Measurements from ENCODE around the gene ZSCAN1. TPM values are rescaled to one million over a fixed set of nuclear protein-coding genes. Genes with fewer than 3 reads are reported as not detected.
"Not testable (repeated sequence)": the region's sequence is repeated elsewhere in the genome, so short reads cannot be mapped to it uniquely, and the experiment has no call there.

The ZSCAN1 gene, protein sequence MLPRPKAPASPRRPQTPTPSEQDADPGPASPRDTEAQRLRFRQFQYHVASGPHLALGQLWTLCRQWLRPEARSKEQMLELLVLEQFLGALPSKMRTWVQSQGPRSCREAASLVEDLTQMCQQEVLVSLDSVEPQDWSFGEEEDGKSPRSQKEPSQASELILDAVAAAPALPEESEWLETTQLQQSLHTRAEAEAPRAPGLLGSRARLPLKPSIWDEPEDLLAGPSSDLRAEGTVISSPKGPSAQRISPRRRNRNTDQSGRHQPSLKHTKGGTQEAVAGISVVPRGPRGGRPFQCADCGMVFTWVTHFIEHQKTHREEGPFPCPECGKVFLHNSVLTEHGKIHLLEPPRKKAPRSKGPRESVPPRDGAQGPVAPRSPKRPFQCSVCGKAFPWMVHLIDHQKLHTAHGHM
- 1 to 10 TPM; 2.5 to 7.9 (median 5.8) TPM for polyA plus RNA-seq (ENCODE audit: insufficient read length in 4 of 4)

- DNase-seq (ENCODE audit: low read depth in 4 of 4, low spot score in 2 of 4): peak; percentile 63 to 91 (median 86)
These were observed at the start of gene ZSCAN1 for GRCh38 chr19:58033741-58034476. TSS of gene ZSCAN1 (plus strand) at chr19:58034025. CDS start at chr19:58037837, 3,812 bp downstream.

GRCh38 chr19:57992841-57993240 is 41.0 kb upstream of the ZSCAN1 start:
- no peak for DNase-seq (ENCODE audit: low read depth in 4 of 4, low spot score in 2 of 4)

GRCh38 chr19:58000677-58001076 is 33.1 kb upstream of the ZSCAN1 start:
- DNase-seq (ENCODE audit: low read depth in 4 of 4, low spot score in 2 of 4): no peak

DNA sequence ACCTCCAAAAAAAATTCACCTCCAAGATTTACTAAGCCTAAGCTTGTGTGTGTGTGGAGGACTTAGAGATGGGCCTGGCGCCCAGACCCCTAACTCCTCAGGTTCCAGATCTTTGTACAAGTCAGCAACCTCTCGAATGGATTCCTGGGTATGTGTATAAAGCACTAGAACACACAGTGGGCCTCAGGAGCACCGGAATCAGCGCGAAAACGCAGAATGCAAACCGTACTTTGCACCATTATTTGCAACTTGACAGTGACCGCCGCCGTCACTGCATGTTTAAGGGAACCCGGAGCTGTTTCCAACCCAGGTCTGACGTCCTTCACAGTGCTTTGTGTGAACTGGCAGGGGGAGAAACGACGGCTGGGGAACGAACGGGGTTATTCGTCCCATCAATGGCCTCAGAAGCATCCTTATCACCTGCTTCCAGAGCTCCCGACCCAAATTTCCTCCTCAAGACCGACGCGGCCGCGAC is 31.9 kb upstream of the ZSCAN1 start:
- DNase-seq (ENCODE audit: low read depth in 4 of 4, low spot score in 2 of 4): peak; percentile 23 to 34 (median 28)

- peak; percentile 69 to 80 (median 75) for DNase-seq (ENCODE audit: low read depth in 4 of 4, low spot score in 2 of 4)
These were observed 31.2 kb upstream of the ZSCAN1 start, which contains the start of gene ZNF606 for GRCh38 chr19:58002384-58003173. TSS of gene ZNF606 (minus strand) at chr19:58002820. CDS start at chr19:58001319, 1,501 bp downstream.

DNA sequence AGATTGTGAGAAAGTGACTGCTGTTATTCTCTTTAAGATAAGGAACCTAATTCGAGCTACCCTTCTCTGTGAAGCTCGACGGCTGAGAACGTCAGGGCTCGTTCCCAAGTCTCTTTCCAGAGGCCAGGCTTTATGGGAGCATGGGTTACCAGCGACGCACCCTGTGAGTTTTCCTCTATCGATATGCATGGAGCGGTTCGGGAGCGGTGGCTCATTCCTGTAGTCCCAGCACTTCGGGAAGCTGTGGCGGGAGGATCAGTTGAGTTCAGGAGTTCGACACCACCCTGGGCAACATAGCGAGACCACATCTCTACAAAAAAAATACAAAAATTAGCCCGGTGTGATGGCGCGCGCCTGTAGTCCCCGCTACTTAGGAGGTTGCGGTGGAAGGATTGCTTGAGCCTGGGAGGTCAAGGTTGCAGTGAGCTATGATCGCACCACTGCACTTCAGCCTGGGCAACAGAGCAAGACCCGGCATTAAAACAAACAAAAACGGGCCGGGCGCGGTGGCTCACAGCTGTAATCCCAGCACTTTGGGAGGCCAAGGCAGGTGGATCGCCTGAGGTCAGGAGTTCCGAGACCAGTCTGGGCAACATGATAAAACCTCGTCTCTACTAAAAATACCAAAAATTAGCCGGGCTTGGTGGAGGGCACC is 30.5 kb upstream of the ZSCAN1 start:
- no peak for DNase-seq (ENCODE audit: low read depth in 4 of 4, low spot score in 2 of 4)

DNA sequence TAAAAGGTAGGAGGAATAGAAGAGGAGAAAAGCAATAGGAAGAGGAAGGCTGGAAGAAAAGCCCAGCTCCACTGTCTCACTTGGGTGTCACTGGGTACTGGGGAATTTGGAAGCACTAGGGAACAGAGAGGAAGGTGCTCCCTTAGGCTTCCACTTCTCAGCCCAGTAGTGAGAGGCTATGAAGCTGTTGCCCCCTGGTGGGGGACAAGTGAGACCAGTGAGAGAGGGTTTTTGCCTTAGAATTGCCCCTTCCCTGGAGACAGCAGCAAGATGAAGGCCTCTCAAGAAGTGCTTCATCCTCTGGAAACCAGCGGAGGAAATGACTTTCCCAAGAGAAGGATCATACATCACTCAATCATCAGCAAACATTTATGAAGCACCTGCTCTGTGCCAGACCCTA is 26.5 kb upstream of the ZSCAN1 start:
- no peak for DNase-seq (ENCODE audit: low read depth in 4 of 4, low spot score in 2 of 4)

GRCh38 chr19:58008877-58009276 is 24.9 kb upstream of the ZSCAN1 start:
- not testable (repeated sequence) for DNase-seq (ENCODE audit: low read depth in 4 of 4, low spot score in 2 of 4)

- DNase-seq (ENCODE audit: low read depth in 4 of 4, low spot score in 2 of 4): peak in 1 of 4 donors; percentile 13
These were observed 24.5 kb upstream of the ZSCAN1 start for GRCh38 chr19:58009301-58009665.

GRCh38 chr19:58009666-58010301 is 24.0 kb upstream of the ZSCAN1 start:
- peak; percentile 75 to 90 (median 85) for DNase-seq (ENCODE audit: low read depth in 4 of 4, low spot score in 2 of 4)

DNA sequence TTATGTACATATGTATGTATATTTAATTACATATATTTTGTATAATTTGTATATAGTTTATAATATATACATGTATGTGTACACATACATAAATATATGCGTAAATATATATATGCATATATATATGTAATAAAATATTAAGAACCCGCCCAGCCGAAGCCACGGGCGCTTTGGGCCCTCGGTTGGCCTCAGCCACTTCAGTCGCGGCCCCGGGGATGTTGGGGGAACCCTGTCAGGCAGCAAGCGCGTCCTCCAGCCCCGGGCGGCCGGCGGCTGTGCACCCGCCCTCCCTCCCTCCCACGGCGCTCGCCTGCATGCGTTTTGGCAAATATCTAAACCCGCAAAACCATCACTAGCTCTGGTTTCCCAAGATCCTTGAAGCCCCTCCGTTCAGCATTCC is 23.3 kb upstream of the ZSCAN1 start:
- DNase-seq (ENCODE audit: low read depth in 4 of 4, low spot score in 2 of 4): no peak

DNA sequence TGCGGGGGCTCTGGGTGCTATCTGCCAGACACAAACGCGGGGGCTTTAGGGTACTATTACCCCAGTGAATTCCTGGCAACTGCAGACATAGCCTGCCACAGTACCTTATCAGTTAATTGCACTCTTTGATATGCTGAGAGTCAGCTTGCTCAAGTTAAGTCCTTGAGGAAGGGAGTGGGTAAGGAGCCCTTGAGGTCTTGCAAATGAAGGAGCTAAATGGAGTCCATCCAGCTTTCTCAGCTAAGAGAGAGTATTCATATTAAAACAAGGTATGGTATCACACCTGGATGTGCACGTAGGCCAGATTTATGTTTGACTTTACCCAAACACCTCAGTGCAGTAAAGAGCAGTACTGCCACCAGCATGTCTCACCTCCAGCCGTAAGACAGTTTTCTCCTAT is 19.7 kb upstream of the ZSCAN1 start:
- DNase-seq (ENCODE audit: low read depth in 4 of 4, low spot score in 2 of 4): no peak

GRCh38 chr19:58020129-58020528 is 13.7 kb upstream of the ZSCAN1 start:
- DNase-seq (ENCODE audit: low read depth in 4 of 4, low spot score in 2 of 4): no peak

- peak in 3 of 4 donors; percentile 41 to 83 (median 67) for DNase-seq (ENCODE audit: low read depth in 4 of 4, low spot score in 2 of 4)
These were observed 12.1 kb upstream of the ZSCAN1 start for GRCh38 chr19:58021541-58022282.

- DNase-seq (ENCODE audit: low read depth in 4 of 4, low spot score in 2 of 4): no peak
These were observed 11.6 kb upstream of the ZSCAN1 start for GRCh38 chr19:58022283-58022660.

- no peak for DNase-seq (ENCODE audit: low read depth in 4 of 4, low spot score in 2 of 4)
These were observed 9.2 kb upstream of the ZSCAN1 start for GRCh38 chr19:58024661-58025060.

DNA sequence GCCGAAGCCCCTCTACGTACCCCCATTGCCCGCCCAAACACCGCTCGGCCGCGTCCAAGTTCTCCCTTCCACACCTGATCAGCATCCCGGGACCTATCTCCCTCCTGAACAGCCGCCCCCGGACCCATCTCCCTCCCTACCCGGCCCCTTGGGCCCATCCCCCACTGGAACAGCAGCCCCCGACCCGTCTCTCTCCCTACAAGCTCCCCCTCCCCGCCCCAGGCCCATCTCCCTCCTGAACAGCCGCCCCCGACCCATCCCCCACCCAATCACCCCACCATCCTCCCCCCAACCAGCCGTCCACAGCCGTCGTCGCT is 610 bp downstream of the ZSCAN1 start:
- no peak for DNase-seq (ENCODE audit: low read depth in 4 of 4, low spot score in 2 of 4)

- DNase-seq (ENCODE audit: low read depth in 4 of 4, low spot score in 2 of 4): no peak
These were observed 2.0 kb downstream of the ZSCAN1 start for GRCh38 chr19:58035863-58036262.

Data from left renal cortex interstitium (tissue), 4 donors.